Naive thymus-derived CD8-positive, alpha-beta T cell (primary cell): ENCODE data around the gene ZFTA. TPM values are rescaled to one million over a fixed set of nuclear protein-coding genes. Genes with fewer than 3 reads are reported as not detected.
A peak's percentile ranks its signal among the peaks of the same experiment; 100 is the strongest.
"Not testable (repeated sequence)": the region's sequence is repeated elsewhere in the genome, so short reads cannot be mapped to it uniquely, and the experiment has no call there.

Experiments used
- ATAC-seq, 2 donors: fragments of 150-1000 bp; cut with Tn5 transposase in 1 of 2; sonication (Bioruptor Pico), chemical (Tn5 transposase) in 1 of 2; 1 replicate in 1 of 2; 2 replicates in 1 of 2; pipeline ENCODE4 v1.10.0; 2021; ENCODE audit warnings: mild to moderate bottlenecking in 2 of 2, moderate library complexity in 2 of 2
- POLR2A ChIA-PET: fragments of 350-600 bp; sonication (Branson Sonifier 250); formaldehyde crosslinking; loops from one replicate; lab custom pipeline; 2021; ENCODE audit warnings: antibody characterized with exemption; lab: Charles Lee
- DNase-seq, 10 donors: peaks; one replicate each; pipeline versions ENCODE4 v3.0.0 to v3.0.0-alpha.2; 2020 to 2022
- H3K27ac Mint-ChIP-seq, 10 donors: one replicate each; pipeline ENCODE4 v1.8.0; 2020 to 2022; ENCODE audit warnings: mild to moderate bottlenecking in 10 of 10, mixed read lengths in 10 of 10, moderate library complexity in 4 of 10, inconsistent platforms in 1 of 10
- H3K27me3 Mint-ChIP-seq, 5 donors: one replicate each; pipeline ENCODE4 v1.8.0; 2021 to 2022; ENCODE audit warnings: mixed read lengths in 5 of 5
- H3K36me3 Mint-ChIP-seq, 3 donors: one replicate each; pipeline ENCODE4 v1.8.0; 2020 to 2022; ENCODE audit warnings: mixed read lengths in 3 of 3, mild to moderate bottlenecking in 2 of 3, inconsistent platforms in 1 of 3
- H3K4me1 Mint-ChIP-seq, 4 donors: one replicate each; pipeline ENCODE4 v1.8.0; 2021 to 2022; ENCODE audit warnings: mixed read lengths in 4 of 4
- H3K4me3 Mint-ChIP-seq, 10 donors: one replicate each; pipeline ENCODE4 v1.8.0; 2020 to 2022; ENCODE audit warnings: mild to moderate bottlenecking in 10 of 10, mixed read lengths in 10 of 10, moderate library complexity in 6 of 10, inconsistent platforms in 1 of 10
- H3K9me3 Mint-ChIP-seq, 9 donors: one replicate each; pipeline ENCODE4 v1.8.0; 2020 to 2022; ENCODE audit warnings: mixed read lengths in 9 of 9, mild to moderate bottlenecking in 3 of 9, inconsistent platforms in 1 of 9, moderate library complexity in 1 of 9
- polyA plus RNA-seq, 3 donors: library from polyadenylated mRNA; unstranded; fragments of 300-500 nt; fragmentation: Illumina TruSeq; gene quantifications; one replicate each; pipeline ENCODE4 v1.2.3, GENCODE V29; 2021
- total RNA-seq, 8 experiments: library from RNA in 2 of 8; stranded (reverse) in 2 of 8; gene quantifications; one replicate each; pipeline ENCODE4 v1.2.3 and lab custom pipeline; 2021 to 2026

Gene ZFTA
- total and polyA plus RNA-seq, 5 experiments from 2014 or later: 0.09 to 7.4 (median 0.56) TPM

GRCh38 chr11:63802637-63803414, 34.3 kb upstream of the ZFTA start:
- Mint-ChIP-seq H3K36me3 (no peaks in the 10 kb centered on the region), H3K27ac (no peak overlapping the region), H3K27me3 (peaks cover 0 to 9% (median 3%) of the 10 kb centered on the region in 5 donors), H3K4me1 (no peaks in the 10 kb centered on the region), H3K9me3 (peaks cover 0 to 1% (median 0%) of the 10 kb centered on the region in 9 donors), H3K4me3 (no peak overlapping the region)
- ATAC-seq (no peak), DNase-seq (no peak)
- POLR2A ChIA-PET: interaction anchor here (0.6 to 0.7 kb wide), 2 partner anchors 324 to 1857 kb away, joined by 3 read pairs; no protein-coding TSS in a partner anchor

- POLR2A ChIA-PET: no interaction called here
- DNase-seq (no peak), ATAC-seq (no peak)
- H3K9me3 Mint-ChIP-seq: peaks cover 0 to 1% (median 0%) of the 10 kb centered on the region in 9 donors
- no peak overlapping the region for H3K27ac Mint-ChIP-seq
- H3K27me3 Mint-ChIP-seq: peaks cover 0 to 18% (median 7%) of the 10 kb centered on the region in 5 donors
- H3K4me1 Mint-ChIP-seq: peaks cover 0 to 2% (median 0%) of the 10 kb centered on the region in 4 donors
- no peak overlapping the region for H3K4me3 Mint-ChIP-seq
- H3K36me3 Mint-ChIP-seq: no peaks in the 10 kb centered on the region
Measured at GRCh38 chr11:63800921-63801320, 32.3 kb upstream of the ZFTA start.

GRCh38 chr11:63795066-63795465, 26.5 kb upstream of the ZFTA start:
- Mint-ChIP-seq H3K4me1 (peaks cover 0 to 2% (median 0%) of the 10 kb centered on the region in 4 donors), H3K4me3 (no peak overlapping the region), H3K36me3 (peaks cover 0 to 11% (median 3%) of the 10 kb centered on the region in 3 donors), H3K27ac (no peak overlapping the region), H3K9me3 (peaks cover 0 to 22% (median 10%) of the 10 kb centered on the region in 9 donors), H3K27me3 (peaks cover 0 to 10% (median 7%) of the 10 kb centered on the region in 5 donors)
- ATAC-seq (no peak), DNase-seq (no peak)
- POLR2A ChIA-PET: no interaction called here

- Mint-ChIP-seq H3K4me1 (peaks cover 0 to 2% (median 0%) of the 10 kb centered on the region in 4 donors), H3K27me3 (peaks cover 0 to 9% (median 5%) of the 10 kb centered on the region in 5 donors), H3K36me3 (peaks cover 0 to 11% (median 3%) of the 10 kb centered on the region in 3 donors), H3K9me3 (peaks cover 0 to 22% (median 10%) of the 10 kb centered on the region in 9 donors), H3K4me3 (no peak overlapping the region), H3K27ac (peak overlapping the region in 1 of 10 donors; percentile 15)
- no peak for ATAC-seq
- POLR2A ChIA-PET: no interaction called here
- no peak for DNase-seq
Measured at GRCh38 chr11:63793161-63793560, 24.6 kb upstream of the ZFTA start.

- Mint-ChIP-seq H3K4me1 (peaks cover 0 to 2% (median 0%) of the 10 kb centered on the region in 4 donors), H3K4me3 (no peak overlapping the region), H3K36me3 (peaks cover 0 to 11% (median 3%) of the 10 kb centered on the region in 3 donors), H3K27me3 (peaks cover 0 to 7% (median 2%) of the 10 kb centered on the region in 5 donors), H3K27ac (peak overlapping the region in 2 of 10 donors; percentile 8 to 21), H3K9me3 (peaks cover 0 to 22% (median 10%) of the 10 kb centered on the region in 9 donors)
- POLR2A ChIA-PET: no interaction called here
- ATAC-seq: no peak
- DNase-seq: no peak
Measured at GRCh38 chr11:63791495-63792167, 23.1 kb upstream of the ZFTA start.

- peaks cover 0 to 9% (median 0%) of the 10 kb centered on the region in 9 donors for H3K9me3 Mint-ChIP-seq
- no peak for ATAC-seq
- no peak overlapping the region for H3K27ac Mint-ChIP-seq
- POLR2A ChIA-PET: interaction anchor here (0.7 kb wide), 1 partner anchor 53 kb away, joined by 6 read pairs; the partner anchor contains the start of gene MARK2
- H3K4me3 Mint-ChIP-seq: no peak overlapping the region
- H3K4me1 Mint-ChIP-seq: peaks cover 0 to 5% (median 3%) of the 10 kb centered on the region in 4 donors
- H3K27me3 Mint-ChIP-seq: peaks cover 0 to 2% (median 0%) of the 10 kb centered on the region in 5 donors
- no peak for DNase-seq
- H3K36me3 Mint-ChIP-seq: no peaks in the 10 kb centered on the region
Measured at GRCh38 chr11:63785823-63786222, 17.2 kb upstream of the ZFTA start.

GRCh38 chr11:63783925-63784592, 15.5 kb upstream of the ZFTA start:
- Mint-ChIP-seq H3K27ac (peak overlapping the region in 1 of 10 donors; percentile 4), H3K27me3 (peaks cover 0 to 2% (median 0%) of the 10 kb centered on the region in 5 donors), H3K9me3 (peaks cover 0 to 2% (median 0%) of the 10 kb centered on the region in 9 donors), H3K36me3 (no peaks in the 10 kb centered on the region), H3K4me1 (peaks cover 0 to 5% (median 3%) of the 10 kb centered on the region in 4 donors), H3K4me3 (no peak overlapping the region)
- POLR2A ChIA-PET: no interaction called here
- ATAC-seq: no peak
- DNase-seq: no peak

GRCh38 chr11:63782749-63783148, 14.2 kb upstream of the ZFTA start:
- POLR2A ChIA-PET: interaction anchor here (1.3 kb wide), 1 partner anchor 14 kb away, joined by 3 read pairs; the partner anchor contains the start of gene ZFTA

GRCh38 chr11:63779039-63779438, 10.5 kb upstream of the ZFTA start:
- DNase-seq (no peak), ATAC-seq (no peak)
- Mint-ChIP-seq H3K36me3 (no peaks in the 10 kb centered on the region), H3K9me3 (no peaks in the 10 kb centered on the region), H3K4me3 (no peak overlapping the region), H3K27me3 (peaks cover 0 to 3% (median 0%) of the 10 kb centered on the region in 5 donors), H3K27ac (no peak overlapping the region), H3K4me1 (no peaks in the 10 kb centered on the region)
- POLR2A ChIA-PET: no interaction called here

More at GRCh38 chr11:63782749-63783148, 14.2 kb upstream of the ZFTA start:
- Mint-ChIP-seq H3K4me1 (peaks cover 0 to 5% (median 3%) of the 10 kb centered on the region in 4 donors), H3K4me3 (no peak overlapping the region), H3K9me3 (peaks cover 0 to 2% (median 0%) of the 10 kb centered on the region in 9 donors), H3K27ac (no peak overlapping the region), H3K36me3 (no peaks in the 10 kb centered on the region), H3K27me3 (peaks cover 0 to 2% (median 0%) of the 10 kb centered on the region in 5 donors)
- DNase-seq (no peak), ATAC-seq (no peak)

- Mint-ChIP-seq H3K9me3 (no peaks in the 10 kb centered on the region), H3K27me3 (peaks cover 0 to 16% (median 6%) of the 10 kb centered on the region in 5 donors), H3K27ac (peak overlapping the region in 1 of 10 donors; percentile 66), H3K36me3 (no peaks in the 10 kb centered on the region), H3K4me3 (no peak overlapping the region), H3K4me1 (peaks cover 0 to 3% (median 1%) of the 10 kb centered on the region in 4 donors)
- POLR2A ChIA-PET: no interaction called here
- DNase-seq: no peak
- ATAC-seq: no peak
Measured at GRCh38 chr11:63775191-63775590, 6.6 kb upstream of the ZFTA start.

- peak overlapping the region in 1 of 10 donors; percentile 66 for H3K27ac Mint-ChIP-seq
- DNase-seq, POLR2A ChIA-PET, H3K4me3 Mint-ChIP-seq, H3K36me3 Mint-ChIP-seq, H3K9me3 Mint-ChIP-seq, ATAC-seq: not testable (repeated sequence)
- H3K4me1 Mint-ChIP-seq: peaks cover 4 to 17% (median 12%) of the 10 kb centered on the region in 4 donors
- H3K27me3 Mint-ChIP-seq: peaks cover 0 to 16% (median 4%) of the 10 kb centered on the region in 5 donors
Measured at GRCh38 chr11:63771741-63772318, 3.3 kb upstream of the ZFTA start.

GRCh38 chr11:63770763-63771162, 2.2 kb upstream of the ZFTA start:
- Mint-ChIP-seq H3K9me3 (no peaks in the 10 kb centered on the region), H3K27me3 (peaks cover 0 to 13% (median 4%) of the 10 kb centered on the region in 5 donors), H3K27ac (no peak overlapping the region), H3K4me1 (peaks cover 7 to 22% (median 16%) of the 10 kb centered on the region in 4 donors), H3K36me3 (no peaks in the 10 kb centered on the region), H3K4me3 (peak overlapping the region in 7 of 10 donors; percentile 18 to 82 (median 50))
- ATAC-seq (no peak), DNase-seq (no peak)
- POLR2A ChIA-PET: interaction anchor here (0.6 kb wide), 2 partner anchors 150 to 1039 kb away, joined by 3 to 4 read pairs; no protein-coding TSS in a partner anchor
